Stomach (tissue), 4 donors: Measurements from ENCODE around the gene SLC22A5.

Experiments used
- EP300 ChIP-seq: sonication (generic); formaldehyde crosslinking; IDR thresholded peaks from one replicate; pipeline ENCODE4 v1.6.1; 2017; ENCODE audit warnings: antibody characterized with exemption
- POLR2AphosphoS5 ChIP-seq, 3 donors: sonication (generic); formaldehyde crosslinking; IDR thresholded peaks; one replicate each; pipeline ENCODE4 v1.6.1; 2016; ENCODE audit warnings: antibody characterized with exemption in 3 of 3
- TF ChIP-seq, protein P1 (sequence below), 7 experiments: fragments of 450-650 bp in 4 of 7; fragments of 200-600 bp in 3 of 7; sonication (generic) in 3 of 7; IDR thresholded peaks; one replicate each; pipeline ENCODE4 v1.5.1; 2016 to 2019; ENCODE audit warnings: antibody characterized with exemption in 7 of 7, control low read depth in 2 of 7, mild to moderate bottlenecking in 1 of 7

DNA sequence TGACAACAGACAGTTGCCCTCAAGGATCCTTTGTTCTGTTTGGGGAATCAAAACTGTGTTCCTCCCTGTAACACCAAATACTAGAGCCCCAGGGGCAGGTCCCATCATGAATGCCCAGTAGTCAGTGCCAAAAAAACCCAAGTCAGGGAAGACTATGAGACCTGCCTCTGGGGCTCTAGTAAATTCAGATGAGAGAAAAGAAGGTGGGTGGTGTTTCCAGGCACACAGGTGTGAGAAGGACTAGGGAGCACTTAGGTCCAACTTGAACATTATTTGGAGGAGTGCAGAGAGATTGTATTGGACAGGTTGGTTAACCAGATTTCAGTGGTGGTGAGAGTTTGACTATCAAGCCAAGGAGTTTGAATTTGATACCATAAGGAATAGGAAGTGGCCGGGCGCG lies 52.0 kb downstream of the SLC22A5 start:
- no peak for TF ChIP-seq POLR2AphosphoS5 (IDR thresholded peaks at IDR 0.05)
- TF ChIP-seq EP300 = no peak
- TF ChIP-seq, protein P1, sequence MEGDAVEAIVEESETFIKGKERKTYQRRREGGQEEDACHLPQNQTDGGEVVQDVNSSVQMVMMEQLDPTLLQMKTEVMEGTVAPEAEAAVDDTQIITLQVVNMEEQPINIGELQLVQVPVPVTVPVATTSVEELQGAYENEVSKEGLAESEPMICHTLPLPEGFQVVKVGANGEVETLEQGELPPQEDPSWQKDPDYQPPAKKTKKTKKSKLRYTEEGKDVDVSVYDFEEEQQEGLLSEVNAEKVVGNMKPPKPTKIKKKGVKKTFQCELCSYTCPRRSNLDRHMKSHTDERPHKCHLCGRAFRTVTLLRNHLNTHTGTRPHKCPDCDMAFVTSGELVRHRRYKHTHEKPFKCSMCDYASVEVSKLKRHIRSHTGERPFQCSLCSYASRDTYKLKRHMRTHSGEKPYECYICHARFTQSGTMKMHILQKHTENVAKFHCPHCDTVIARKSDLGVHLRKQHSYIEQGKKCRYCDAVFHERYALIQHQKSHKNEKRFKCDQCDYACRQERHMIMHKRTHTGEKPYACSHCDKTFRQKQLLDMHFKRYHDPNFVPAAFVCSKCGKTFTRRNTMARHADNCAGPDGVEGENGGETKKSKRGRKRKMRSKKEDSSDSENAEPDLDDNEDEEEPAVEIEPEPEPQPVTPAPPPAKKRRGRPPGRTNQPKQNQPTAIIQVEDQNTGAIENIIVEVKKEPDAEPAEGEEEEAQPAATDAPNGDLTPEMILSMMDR (IDR thresholded peaks at IDR 0.05) = no peak
